Limb (tissue), 2 donors: ENCODE measurements around the gene SETD5.
A peak's percentile ranks its signal among the peaks of the same experiment; 100 is the strongest.

Source experiments
- DNase-seq, 2 donors: peaks; one replicate each; pipeline ENCODE4 v3.0.0-alpha.2; 2016; ENCODE audit errors: extremely low spot score in 2 of 2

Gene SETD5

GRCh38 chr3:9409981-9410854 lies 12.8 kb downstream of the SETD5 start:
- DNase-seq = no peak

- no peak for DNase-seq
These were observed 13.9 kb downstream of the SETD5 start for GRCh38 chr3:9411302-9411701.

GRCh38 chr3:9412293-9412692 lies 14.9 kb downstream of the SETD5 start:
- DNase-seq = no peak

GRCh38 chr3:9414826-9415225 lies 17.4 kb downstream of the SETD5 start:
- DNase-seq = no peak

- no peak for DNase-seq
These were observed 18.2 kb downstream of the SETD5 start for GRCh38 chr3:9415485-9416138.

- DNase-seq = no peak
These were observed 18.8 kb downstream of the SETD5 start for GRCh38 chr3:9416139-9416780.

GRCh38 chr3:9420850-9421549 lies 23.6 kb downstream of the SETD5 start:
- DNase-seq = no peak

GRCh38 chr3:9422712-9423424 lies 25.5 kb downstream of the SETD5 start:
- DNase-seq = peak; percentile 82 to 95

GRCh38 chr3:9428411-9428810 lies 31.0 kb downstream of the SETD5 start:
- DNase-seq = no peak

GRCh38 chr3:9430733-9431132 lies 33.3 kb downstream of the SETD5 start:
- DNase-seq = no peak

- no peak for DNase-seq
These were observed 36.5 kb downstream of the SETD5 start for GRCh38 chr3:9433627-9434521.

- no peak for DNase-seq
These were observed 37.9 kb downstream of the SETD5 start for GRCh38 chr3:9435316-9435715.

- DNase-seq = no peak
These were observed 41.9 kb downstream of the SETD5 start for GRCh38 chr3:9439331-9439730.

- DNase-seq = no peak
These were observed 44.2 kb downstream of the SETD5 start for GRCh38 chr3:9441501-9442221.

- no peak for DNase-seq
These were observed 50.7 kb downstream of the SETD5 start for GRCh38 chr3:9448071-9448470.

- no peak for DNase-seq
These were observed 51.2 kb downstream of the SETD5 start for GRCh38 chr3:9448643-9449042.

GRCh38 chr3:9450126-9450525 lies 52.7 kb downstream of the SETD5 start:
- no peak for DNase-seq

- DNase-seq = no peak
These were observed 53.6 kb downstream of the SETD5 start for GRCh38 chr3:9450991-9451390.

GRCh38 chr3:9452417-9452816 lies 55.0 kb downstream of the SETD5 start:
- no peak for DNase-seq
